ENCODE results near the gene PCGF3. TPM values are rescaled to one million over a fixed set of nuclear protein-coding genes. Genes with fewer than 3 reads are reported as not detected.
A peak's percentile ranks its signal among the peaks of the same experiment; 100 is the strongest.

Gene PCGF3
- total and polyA plus RNA-seq, 10 of the 15 experiments (the other 5 are each of a cell fraction or from before 2014, with no cell fraction given): 2.2 to 43.8 (median 15.9) TPM

DNA sequence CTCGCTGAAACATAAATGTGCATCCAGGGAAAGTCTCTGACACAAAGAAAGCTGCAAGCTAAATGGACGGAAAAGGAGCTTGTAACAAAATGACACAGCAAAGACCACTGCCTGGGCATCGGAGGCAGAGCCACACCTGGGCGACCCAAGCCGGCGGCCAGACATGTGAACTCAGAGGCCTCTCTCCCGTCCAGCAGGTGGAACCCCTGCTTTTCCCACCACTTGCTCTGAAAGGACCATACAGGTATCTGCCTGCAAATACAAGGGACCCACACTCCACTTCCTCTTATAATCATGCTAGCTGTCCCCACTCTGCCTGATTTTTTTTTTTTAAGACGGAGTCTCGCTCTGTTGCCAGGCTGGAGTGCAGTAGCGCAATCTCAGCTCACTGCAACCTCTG lies 108.3 kb downstream of the PCGF3 start:
- no peak for FAIRE-seq
- TF ChIP-seq CTCF (IDR thresholded peaks at IDR 0.05 in 2 of 3, conservative IDR thresholded peaks at IDR 0.05 in 1 of 3; ENCODE audit: control insufficient read depth in 2 of 3, extremely low read depth in 1 of 3, insufficient read depth in 1 of 3, low read depth in 3 of 3, low read length in 3 of 3) (peak; percentile 10 to 34 (median 28); a peak in 4 of 6 replicates), SMC3 (IDR thresholded peaks at IDR 0.05; ENCODE audit: borderline replicate concordance, low read length) (peak; percentile 25; the same call in 1 of the 2 replicates), SPI1 (IDR thresholded peaks at IDR 0.05; ENCODE audit: borderline replicate concordance, insufficient read depth, low read depth, low read length) (peak; percentile 17; the same call in 1 of the 2 replicates), RAD21 (IDR thresholded peaks at IDR 0.05; ENCODE audit: insufficient read depth, low read depth, low read length) (peak; percentile 24; the same call in 1 of the 2 replicates), SREBF1 (IDR thresholded peaks at IDR 0.05; ENCODE audit: low read length) (no peak), ESRRA (IDR thresholded peaks at IDR 0.05; ENCODE audit: low read length) (no peak), PAX5 (IDR thresholded peaks at IDR 0.05; ENCODE audit: borderline replicate concordance, low read depth, low read length) (no peak), CHD1 (IDR thresholded peaks at IDR 0.05; ENCODE audit: low read depth, low read length) (no peak)

More for the DNA sequence above, 108.3 kb downstream of the PCGF3 start:
- DNase-seq (ENCODE audit: low read depth, low spot score): no peak
- intact Hi-C loops (cut with micrococcal nuclease; ENCODE audit: unreplicated experiment) (no loop called here), in situ Hi-C loops (cut with MboI) (no loop called here)
- POLR2A ChIA-PET: no interaction called here
- CTCF ChIA-PET: interaction anchor here (2.2 kb wide), 1 partner anchor 173 kb away, joined by 8 read pairs; the partner anchor contains the start of gene IDUA
- no peak overlapping the region for H3K4me3 ChIP-seq
- H3K27ac ChIP-seq (ENCODE audit: control insufficient read depth, insufficient read depth): no peak overlapping the region
- H4K20me1 ChIP-seq (ENCODE audit: control insufficient read depth, insufficient read depth): no peaks in the 10 kb centered on the region
- 23% methylated on average over 10 of the region's 10 CpGs for WGBS (ENCODE audit: insufficient coverage, insufficient replicate concordance, low lambda C conversion rate, missing lambda C conversion rate)
- H3K79me2 ChIP-seq (ENCODE audit: control insufficient read depth, insufficient read depth, low read length): no peaks in the 10 kb centered on the region
- no peak overlapping the region for H3K4me2 ChIP-seq (ENCODE audit: control insufficient read depth, insufficient read depth)
- peak; percentile 72 for ATAC-seq
- H3K27me3 ChIP-seq (replicated peaks in 1 of 2; ENCODE audit: control insufficient read depth in 2 of 2, insufficient read depth in 2 of 2, low read length in 1 of 2): no peaks in the 10 kb centered on the region; a peak in 1 of 4 replicates
- no TSS peak for BruUV-seq (replicated peaks)
- H3K4me1 ChIP-seq (ENCODE audit: control insufficient read depth, insufficient read depth, low read length): no peaks in the 10 kb centered on the region
- SMC1A ChIA-PET (ENCODE audit: uncharacterized antibody, unreplicated experiment): no interaction called here
- H2AFZ ChIP-seq (ENCODE audit: control insufficient read depth, low read depth, low read length): no peak overlapping the region
- H3K36me3 ChIP-seq (ENCODE audit: control insufficient read depth in 2 of 2, insufficient read depth in 2 of 2, low read length in 1 of 2): no peaks in the 10 kb centered on the region
- H3K9me3 ChIP-seq (replicated peaks; ENCODE audit: control insufficient read depth, insufficient read depth, low read length): no peaks in the 10 kb centered on the region
- RAD21 ChIA-PET (ENCODE audit: unreplicated experiment): interaction anchor here (0.7 kb wide), 1 partner anchor 173 kb away, joined by 3 read pairs; the partner anchor contains the start of gene IDUA
- no peak overlapping the region for H3K9ac ChIP-seq (ENCODE audit: control insufficient read depth, insufficient read depth, low read length)

Data from GM12878 (cell line).